ENCODE data around the gene MTHFD2L.

Gene MTHFD2L

GRCh38 chr4:74344031-74344430 lies 186.1 kb downstream of the MTHFD2L start:
- DNase-seq, result no peak
- TF ChIP-seq GATA1 (IDR thresholded peaks at IDR 0.05; ENCODE audit: low read depth, low read length) (no peak), POLR2A (IDR thresholded peaks at IDR 0.05; ENCODE audit: low read length) (no peak)
